HepG2 (cell line): Measurements from ENCODE around the gene VRK3. TPM values are rescaled to one million over a fixed set of nuclear protein-coding genes. Genes with fewer than 3 reads are reported as not detected.

Source experiments
- ATAC-seq: fragments of 200-7000 bp; cut with Tn5 transposase; 3 replicates; pipeline ENCODE4 v1.9.1; 2020; ENCODE audit warnings: mild to moderate bottlenecking, moderate library complexity
- BruUV-seq: library from RNA; stranded (reverse); fragments of 400-500 nt; replicated peaks from 2 replicates; lab custom pipeline; 2021; lab: Mats Ljungman, UMichigan
- CTCF ChIA-PET: fragments of 300-600 bp; formaldehyde crosslinking; extraction: SDS; loops from one replicate; lab custom pipeline; 2021; ENCODE audit warnings: low total read pairs, inconsistent platforms, low intra/inter-chr PET ratio; lab: Yijun Ruan, JAX
- POLR2A ChIA-PET: fragments of 350-600 bp; sonication (Branson Sonifier 250); formaldehyde crosslinking; loops from one replicate; lab custom pipeline; 2020; ENCODE audit warnings: antibody characterized with exemption, inconsistent platforms; lab: Yijun Ruan, JAX
- DNase-seq: peaks from one replicate; pipeline ENCODE4 v3.0.0-alpha.2; 2015; ENCODE audit warnings: low spot score
- FAIRE-seq: peaks from 3 replicates; lab custom pipeline; 2011; peaks lifted over from hg19 to GRCh38; lab: Jason Lieb, UNC
- H2AFZ ChIP-seq: one replicate; pipeline ENCODE4 v1.6.1; 2011; ENCODE audit warnings: low read length, inconsistent platforms
- H3K27ac ChIP-seq: fragments of 300-600 bp; 3 replicates; pipeline ENCODE4 v1.8.0; 2011; ENCODE audit warnings: mixed run types, mild to moderate bottlenecking, mixed read lengths, low read length, inconsistent platforms; ENCODE audit not compliant: insufficient read depth; ENCODE audit errors: extremely low read length
- H3K27me3 ChIP-seq, 2 experiments: fragments of 200-600 bp in 1 of 2; 2 replicates in 1 of 2; 3 replicates in 1 of 2; pipeline versions ENCODE4 v1.6.0 to v1.8.0; 2011; ENCODE audit warnings: low read length in 2 of 2, mild to moderate bottlenecking in 2 of 2, moderate library complexity in 2 of 2, inconsistent platforms in 1 of 2; ENCODE audit not compliant: insufficient read depth in 2 of 2, control insufficient read depth in 1 of 2
- H3K36me3 ChIP-seq, 2 experiments: fragments of 200-600 bp in 1 of 2; replicated peaks in 1 of 2; 2 replicates in 1 of 2; 3 replicates in 1 of 2; pipeline versions ENCODE4 v1.5.1 to v1.8.0; 2011; ENCODE audit warnings: low read length in 2 of 2, inconsistent platforms in 1 of 2; ENCODE audit not compliant: insufficient read depth in 2 of 2, control insufficient read depth in 1 of 2
- H3K4me1 ChIP-seq: 2 replicates; pipeline ENCODE4 v1.5.1; 2012; ENCODE audit warnings: low read length, inconsistent platforms; ENCODE audit not compliant: insufficient read depth
- H3K4me2 ChIP-seq: 2 replicates; pipeline ENCODE4 v1.6.0; 2011; ENCODE audit warnings: low read depth, low read length, inconsistent platforms
- H3K4me3 ChIP-seq, 3 experiments: fragments of 200-600 bp in 1 of 3; sonication (generic), shearing (Covaris generic) in 1 of 3; replicated peaks in 1 of 3; 2 replicates each; pipeline ENCODE4 v1.5.1; 2011 to 2016; ENCODE audit warnings: low read length in 3 of 3, inconsistent platforms in 2 of 3, low read depth in 2 of 3, mild to moderate bottlenecking in 2 of 3, control low read depth in 1 of 3, mixed read lengths in 1 of 3; ENCODE audit not compliant: insufficient read depth in 1 of 3
- H3K79me2 ChIP-seq: one replicate; pipeline ENCODE4 v1.6.1; 2011; ENCODE audit warnings: low read length, inconsistent platforms; ENCODE audit not compliant: insufficient read depth
- H3K9ac ChIP-seq: 2 replicates; pipeline ENCODE4 v1.6.0; 2011; ENCODE audit warnings: mild to moderate bottlenecking, low read depth, low read length, inconsistent platforms; ENCODE audit not compliant: insufficient read depth
- H3K9me3 ChIP-seq: 2 replicates; pipeline ENCODE4 v1.5.1; 2012; ENCODE audit warnings: mild to moderate bottlenecking, low read length
- H4K20me1 ChIP-seq: 2 replicates; pipeline ENCODE4 v1.6.0; 2011; ENCODE audit warnings: inconsistent platforms, mild to moderate bottlenecking, low read length, moderate library complexity; ENCODE audit not compliant: insufficient read depth
- CBX1 ChIP-seq: IDR thresholded peaks from one replicate; pipeline ENCODE4 v1.6.1; 2016; ENCODE audit warnings: antibody characterized with exemption, low read depth
- DPF2 ChIP-seq: sonication (generic); formaldehyde crosslinking; IDR thresholded peaks from 2 replicates; pipeline ENCODE4 v1.4.0; 2020; ENCODE audit warnings: mild to moderate bottlenecking, low read depth, missing genetic modification reagents, borderline replicate concordance
- HMGA1 ChIP-seq: sonication (generic); formaldehyde crosslinking; conservative IDR thresholded peaks from 2 replicates; pipeline ENCODE4 v1.4.0; 2020; ENCODE audit warnings: missing genetic modification reagents
- HNRNPH1 ChIP-seq: fragments of 200-400 bp; formaldehyde crosslinking; optimal IDR thresholded peaks from 2 replicates; pipeline ENCODE3; 2017; ENCODE audit warnings: mild to moderate bottlenecking, low read depth, low read length
- IRX3 ChIP-seq: sonication (generic); formaldehyde crosslinking; IDR thresholded peaks from 2 replicates; pipeline ENCODE4 v1.8.1; 2023; ENCODE audit warnings: mild to moderate bottlenecking, low read depth, missing genetic modification reagents, borderline replicate concordance
- LCORL ChIP-seq, 2 experiments: fragments of 450-650 bp in 1 of 2; sonication (generic) in 1 of 2; formaldehyde crosslinking in 1 of 2; IDR thresholded peaks; 2 replicates each; pipeline versions ENCODE4 v1.5.0 to v1.6.1; 2017 to 2020; ENCODE audit warnings: antibody characterized with exemption in 1 of 2, missing genetic modification reagents in 1 of 2
- NR1H2 ChIP-seq: sonication (generic); formaldehyde crosslinking; IDR thresholded peaks from 2 replicates; pipeline ENCODE4 v1.8.1; 2022; ENCODE audit warnings: low read depth, missing genetic modification reagents, borderline replicate concordance
- NR2C2 ChIP-seq: sonication (generic); formaldehyde crosslinking; IDR thresholded peaks from 2 replicates; pipeline ENCODE4 v1.4.0; 2020; ENCODE audit warnings: missing genetic modification reagents, mild to moderate bottlenecking, moderate library complexity, borderline replicate concordance
- XRCC5 ChIP-seq: fragments of 200-400 bp; formaldehyde crosslinking; optimal IDR thresholded peaks from 2 replicates; pipeline ENCODE3; 2017; ENCODE audit warnings: mild to moderate bottlenecking, low read length
- ZBTB8A ChIP-seq: sonication (generic); formaldehyde crosslinking; IDR thresholded peaks from 2 replicates; pipeline ENCODE4 v1.4.0; 2020; ENCODE audit warnings: mild to moderate bottlenecking, low read depth, missing genetic modification reagents, borderline replicate concordance
- ZNF557 ChIP-seq: sonication (generic); formaldehyde crosslinking; IDR thresholded peaks from 2 replicates; pipeline ENCODE4 v1.4.0; 2020; ENCODE audit warnings: missing genetic modification reagents
- ZNF672 ChIP-seq: sonication (generic); formaldehyde crosslinking; IDR thresholded peaks from 2 replicates; pipeline ENCODE4 v1.8.1; 2022; ENCODE audit warnings: missing genetic modification reagents
- ZNF761 ChIP-seq: sonication (generic); formaldehyde crosslinking; conservative IDR thresholded peaks from 2 replicates; pipeline ENCODE4 v1.4.0; 2020; ENCODE audit warnings: mild to moderate bottlenecking, missing genetic modification reagents
- ZNF766 ChIP-seq: sonication (generic); formaldehyde crosslinking; IDR thresholded peaks from 2 replicates; pipeline ENCODE4 v1.5.0; 2020; ENCODE audit warnings: missing genetic modification reagents, borderline replicate concordance
- ZNF792 ChIP-seq: IDR thresholded peaks from 2 replicates; pipeline ENCODE4 v1.6.1; 2016
- ZXDC ChIP-seq: sonication (generic); formaldehyde crosslinking; IDR thresholded peaks from 2 replicates; pipeline ENCODE4 v1.5.0; 2020; ENCODE audit warnings: mild to moderate bottlenecking, missing genetic modification reagents
- WGBS: methylation state at CpG from one replicate; pipeline ENCODE4 v1.1.6; 2017; ENCODE audit warnings: low lambda C conversion rate; 5-methylcytosine and 5-hydroxymethylcytosine counted together
- in situ Hi-C: cut with HindIII; loops from 2 replicates; pipeline ENCODE4 v1.10.0; 2017; ENCODE audit warnings: low pct_unique_long_range_greater_than_20kb; ENCODE audit not compliant: extremely low pct_ligation_motif_present
- intact Hi-C: fragments of 100-400 bp; cut with micrococcal nuclease; formaldehyde crosslinking; loops from one replicate; pipeline ENCODE4 v1.10.0; 2022; ENCODE audit not compliant: unreplicated experiment
- polyA plus RNA-seq, 8 experiments: library from polyadenylated mRNA; depleted of rRNA in 3 of 8; stranded (reverse) in 7 of 8; unstranded in 1 of 8; fragments of >200 nt; fragmentation: Illumina TruSeq in 4 of 8; extraction: Trizol in 4 of 8; gene quantifications; 2 replicates each; pipeline versions ENCODE4 v1.2.1 to v1.2.3, GENCODE V29; 2011 to 2016; ENCODE audit warnings: low read depth in 4 of 8, missing spikeins in 1 of 8, mixed read lengths in 1 of 8; ENCODE audit not compliant: insufficient read depth in 1 of 8
- total RNA-seq, 5 experiments: library from RNA; depleted of rRNA; stranded (reverse); fragments of >200 nt; fragmentation: Illumina TruSeq; extraction: Trizol; gene quantifications; 2 replicates each; pipeline ENCODE4 v1.2.3, GENCODE V29; 2016; ENCODE audit warnings: low read depth in 1 of 5
- TF ChIP-seq, protein P1 (sequence below): sonication (generic); formaldehyde crosslinking; IDR thresholded peaks from 2 replicates; pipeline ENCODE4 v1.5.0; 2020; ENCODE audit warnings: missing genetic modification reagents, mild to moderate bottlenecking, borderline replicate concordance
- TF ChIP-seq, protein P2 (sequence below): sonication (generic); formaldehyde crosslinking; conservative IDR thresholded peaks from 2 replicates; pipeline ENCODE4 v1.4.0; 2020; ENCODE audit warnings: mild to moderate bottlenecking, missing genetic modification reagents, moderate library complexity

Gene VRK3
- total and polyA plus RNA-seq, 2 of the 13 experiments (the other 11 are each of a cell fraction or from before 2014, with no cell fraction given): 23.8 to 28.3 TPM

GRCh38 chr19:50060107-50060506 is 34.9 kb upstream of the VRK3 start (continued):
- TF ChIP-seq ZBTB8A: no peak

DNA sequence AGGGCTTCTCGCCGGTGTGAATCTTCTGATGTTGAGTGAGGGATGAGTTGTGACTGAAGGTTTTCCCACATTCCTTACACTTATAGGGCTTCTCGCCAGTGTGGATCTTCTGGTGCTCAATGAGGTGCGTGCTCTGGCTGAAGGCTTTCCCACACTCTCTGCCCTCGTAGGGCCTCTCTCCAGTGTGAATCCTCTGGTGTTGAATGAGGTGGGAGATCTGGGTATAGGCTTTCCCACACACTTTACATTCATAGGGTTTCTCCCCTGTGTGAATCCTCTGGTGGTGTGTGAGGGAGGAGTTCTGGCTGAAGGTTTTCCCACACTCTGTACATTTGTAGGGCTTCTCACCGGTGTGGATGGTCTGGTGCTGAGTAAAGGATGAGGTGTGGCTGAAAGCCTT is 33.9 kb upstream of the VRK3 start:
- Histone ChIP-seq H3K9ac (no peak overlapping the region), H3K4me1 (peaks cover 18% of the 10 kb centered on the region), H3K4me3 (no peak overlapping the region), H3K27ac (no peak overlapping the region), H3K79me2 (no peaks in the 10 kb centered on the region), H3K36me3 (no peaks in the 10 kb centered on the region), H3K9me3 (no peaks in the 10 kb centered on the region), H2AFZ (no peak overlapping the region), H3K27me3 (no peaks in the 10 kb centered on the region; a peak in 2 of 5 replicates), H4K20me1 (no peaks in the 10 kb centered on the region), H3K4me2 (no peak overlapping the region)
- WGBS: 61% methylated on average over 6 of the region's 6 CpGs
- BruUV-seq: no TSS peak
- ATAC-seq: no peak
- CTCF ChIA-PET: no interaction called here
- POLR2A ChIA-PET: no interaction called here
- in situ Hi-C loops: no loop called here
- intact Hi-C loops: no loop called here
- FAIRE-seq: no peak
- DNase-seq: no peak
- TF ChIP-seq XRCC5: no peak
- TF ChIP-seq LCORL (IDR thresholded peaks at IDR 0.05): no peak
- TF ChIP-seq LCORL (CRISPR knock-in tag; IDR thresholded peaks at IDR 0.05): no peak
- TF ChIP-seq HNRNPH1: no peak
- TF ChIP-seq ZNF766 (CRISPR knock-in tag): no peak
- TF ChIP-seq ZXDC (CRISPR knock-in tag): no peak
- no peak for TF ChIP-seq HMGA1 (CRISPR knock-in tag)
- TF ChIP-seq, protein P1, sequence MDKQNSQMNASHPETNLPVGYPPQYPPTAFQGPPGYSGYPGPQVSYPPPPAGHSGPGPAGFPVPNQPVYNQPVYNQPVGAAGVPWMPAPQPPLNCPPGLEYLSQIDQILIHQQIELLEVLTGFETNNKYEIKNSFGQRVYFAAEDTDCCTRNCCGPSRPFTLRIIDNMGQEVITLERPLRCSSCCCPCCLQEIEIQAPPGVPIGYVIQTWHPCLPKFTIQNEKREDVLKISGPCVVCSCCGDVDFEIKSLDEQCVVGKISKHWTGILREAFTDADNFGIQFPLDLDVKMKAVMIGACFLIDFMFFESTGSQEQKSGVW (CRISPR knock-in tag): no peak
- TF ChIP-seq IRX3 (CRISPR knock-in tag): no peak
- no peak for TF ChIP-seq NR2C2 (CRISPR knock-in tag)
- TF ChIP-seq, protein P2, sequence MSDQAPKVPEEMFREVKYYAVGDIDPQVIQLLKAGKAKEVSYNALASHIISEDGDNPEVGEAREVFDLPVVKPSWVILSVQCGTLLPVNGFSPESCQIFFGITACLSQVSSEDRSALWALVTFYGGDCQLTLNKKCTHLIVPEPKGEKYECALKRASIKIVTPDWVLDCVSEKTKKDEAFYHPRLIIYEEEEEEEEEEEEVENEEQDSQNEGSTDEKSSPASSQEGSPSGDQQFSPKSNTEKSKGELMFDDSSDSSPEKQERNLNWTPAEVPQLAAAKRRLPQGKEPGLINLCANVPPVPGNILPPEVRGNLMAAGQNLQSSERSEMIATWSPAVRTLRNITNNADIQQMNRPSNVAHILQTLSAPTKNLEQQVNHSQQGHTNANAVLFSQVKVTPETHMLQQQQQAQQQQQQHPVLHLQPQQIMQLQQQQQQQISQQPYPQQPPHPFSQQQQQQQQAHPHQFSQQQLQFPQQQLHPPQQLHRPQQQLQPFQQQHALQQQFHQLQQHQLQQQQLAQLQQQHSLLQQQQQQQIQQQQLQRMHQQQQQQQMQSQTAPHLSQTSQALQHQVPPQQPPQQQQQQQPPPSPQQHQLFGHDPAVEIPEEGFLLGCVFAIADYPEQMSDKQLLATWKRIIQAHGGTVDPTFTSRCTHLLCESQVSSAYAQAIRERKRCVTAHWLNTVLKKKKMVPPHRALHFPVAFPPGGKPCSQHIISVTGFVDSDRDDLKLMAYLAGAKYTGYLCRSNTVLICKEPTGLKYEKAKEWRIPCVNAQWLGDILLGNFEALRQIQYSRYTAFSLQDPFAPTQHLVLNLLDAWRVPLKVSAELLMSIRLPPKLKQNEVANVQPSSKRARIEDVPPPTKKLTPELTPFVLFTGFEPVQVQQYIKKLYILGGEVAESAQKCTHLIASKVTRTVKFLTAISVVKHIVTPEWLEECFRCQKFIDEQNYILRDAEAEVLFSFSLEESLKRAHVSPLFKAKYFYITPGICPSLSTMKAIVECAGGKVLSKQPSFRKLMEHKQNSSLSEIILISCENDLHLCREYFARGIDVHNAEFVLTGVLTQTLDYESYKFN: no peak
- TF ChIP-seq ZNF792: no peak
- TF ChIP-seq ZNF761: no peak
- no peak for TF ChIP-seq NR1H2 (CRISPR knock-in tag)
- TF ChIP-seq ZNF672 (CRISPR knock-in tag): no peak
- no peak for TF ChIP-seq DPF2 (CRISPR knock-in tag)
- no peak for TF ChIP-seq ZNF557 (CRISPR knock-in tag)
- no peak for TF ChIP-seq CBX1
